Activated CD4-positive, alpha-beta memory T cell treated with anti-CD3 and anti-CD28 coated beads for 36 hours (primary cell): Measurements from ENCODE around the gene SPOUT1. TPM values are rescaled to one million over a fixed set of nuclear protein-coding genes. Genes with fewer than 3 reads are reported as not detected.

Experiments used
- CTCF ChIA-PET: fragments of 350-600 bp; sonication (Branson Sonifier 250); formaldehyde crosslinking; loops from one replicate; lab custom pipeline; 2021; ENCODE audit warnings: antibody characterized with exemption, inconsistent platforms; lab: Charles Lee
- POLR2A ChIA-PET: fragments of 350-600 bp; sonication (Branson Sonifier 250); formaldehyde crosslinking; loops from one replicate; lab custom pipeline; 2021; ENCODE audit warnings: antibody characterized with exemption; lab: Charles Lee
- DNase-seq: peaks from one replicate; pipeline ENCODE4 v3.0.0-alpha.2; 2020
- H3K27ac Mint-ChIP-seq: one replicate; pipeline ENCODE4 v1.8.0; 2021; ENCODE audit warnings: mixed read lengths
- H3K27me3 Mint-ChIP-seq: one replicate; pipeline ENCODE4 v1.8.0; 2021; ENCODE audit warnings: mixed read lengths
- H3K36me3 Mint-ChIP-seq: one replicate; pipeline ENCODE4 v1.8.0; 2021; ENCODE audit warnings: mixed read lengths
- H3K4me1 Mint-ChIP-seq: one replicate; pipeline ENCODE4 v1.8.0; 2021; ENCODE audit warnings: low read depth, mixed read lengths
- H3K4me3 Mint-ChIP-seq: one replicate; pipeline ENCODE4 v1.8.0; 2021; ENCODE audit warnings: mild to moderate bottlenecking, mixed read lengths
- H3K9me3 Mint-ChIP-seq: one replicate; pipeline ENCODE4 v1.8.0; 2021; ENCODE audit warnings: mixed read lengths
- intact Hi-C: fragments of 100-400 bp; cut with micrococcal nuclease; formaldehyde crosslinking; loops from one replicate; pipeline ENCODE4 v1.15.1; 2023
- total RNA-seq, 2 experiments: library from RNA; stranded (reverse); gene quantifications; one replicate each; pipeline ENCODE4 v1.2.3, GENCODE V29; 2021

Gene SPOUT1
- total RNA-seq, 2 experiments from 2014 or later = 89.2 to 94.2 TPM

DNA sequence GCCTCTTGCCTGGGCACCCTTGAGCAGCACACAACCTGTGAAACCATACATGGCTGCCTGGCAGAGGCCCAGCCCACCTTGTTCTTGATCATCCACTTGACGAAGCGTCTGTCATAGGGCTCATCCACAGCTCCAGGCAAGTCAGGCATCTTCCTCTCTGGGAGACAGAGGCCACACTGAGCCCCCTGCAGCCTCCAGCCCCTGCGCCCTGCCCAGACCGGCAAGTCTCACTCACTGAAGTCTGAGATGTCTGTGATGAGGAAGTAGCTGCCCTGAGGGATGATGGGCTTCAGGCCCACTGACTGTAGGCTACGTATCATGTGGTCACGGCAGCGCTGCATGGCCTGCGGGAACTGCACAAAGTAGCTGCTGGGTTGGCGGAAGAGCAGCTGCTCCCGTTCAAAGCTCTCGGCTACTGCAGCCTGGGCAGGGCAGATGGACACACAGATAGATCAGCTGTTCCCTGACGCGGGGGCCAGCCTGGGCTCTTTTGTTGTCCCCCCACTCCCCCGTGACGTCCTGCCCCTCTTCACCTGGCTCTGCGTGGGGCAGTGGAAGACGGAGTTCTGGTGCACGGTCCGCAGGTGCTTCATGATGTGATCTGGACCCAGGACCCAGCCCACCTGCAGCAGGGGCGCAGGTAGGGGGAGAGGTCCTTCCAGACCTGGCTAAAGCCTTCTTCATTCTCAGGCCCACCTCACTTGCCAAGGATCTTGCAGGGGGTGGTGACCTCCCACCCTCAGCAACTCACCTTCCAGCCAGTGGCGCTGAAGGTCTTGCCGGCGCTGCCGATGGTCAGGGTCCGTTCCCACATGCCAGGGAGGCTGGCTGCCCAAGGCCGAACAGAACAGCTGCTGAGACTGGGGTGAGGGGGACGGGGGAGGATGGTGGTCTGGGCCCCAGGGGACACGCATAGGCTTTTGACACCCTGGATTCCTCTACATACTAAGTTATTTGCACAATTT, 5.9 kb upstream of the SPOUT1 start:
- intact Hi-C loops = no loop called here
- Mint-ChIP-seq H3K36me3 (peaks cover 5% of the 10 kb centered on the region), H3K4me1 (no peaks in the 10 kb centered on the region), H3K27me3 (no peaks in the 10 kb centered on the region), H3K9me3 (no peaks in the 10 kb centered on the region), H3K27ac (no peak overlapping the region), H3K4me3 (no peak overlapping the region)
- no peak for DNase-seq
- CTCF ChIA-PET = interaction anchor here (2.2 kb wide), 1 partner anchor 17 kb away, joined by 6 read pairs; the partner anchor contains the start of gene ENDOG
- POLR2A ChIA-PET = no interaction called here

DNA sequence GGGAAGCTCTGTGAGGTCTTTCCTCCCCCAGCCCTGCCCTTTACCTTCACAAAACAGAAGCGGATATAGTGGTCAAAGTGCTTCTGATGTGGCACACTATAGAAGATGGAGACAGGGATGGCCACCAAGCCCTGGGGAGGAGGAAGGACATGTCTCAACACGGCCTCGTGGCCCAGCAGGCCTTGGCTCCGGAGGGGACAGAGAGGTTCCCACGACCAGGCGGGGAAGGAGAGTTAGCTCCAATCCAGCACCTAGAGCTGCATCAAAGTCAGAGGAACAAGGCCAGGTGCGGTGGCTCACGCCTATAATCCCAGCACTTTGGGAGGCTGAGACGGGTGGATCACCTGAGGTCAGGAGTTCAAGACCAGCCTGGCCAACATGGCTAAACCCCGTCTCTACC, 4.1 kb upstream of the SPOUT1 start:
- ChIA-PET POLR2A (no interaction called here), CTCF (interaction anchor here (0.6 kb wide), 1 partner anchor 30 kb away, joined by 3 read pairs; no protein-coding TSS in a partner anchor)
- Mint-ChIP-seq H3K4me3 (no peak overlapping the region), H3K27ac (no peak overlapping the region), H3K27me3 (no peaks in the 10 kb centered on the region), H3K9me3 (no peaks in the 10 kb centered on the region), H3K36me3 (peaks cover 8% of the 10 kb centered on the region), H3K4me1 (peaks cover 9% of the 10 kb centered on the region)
- no peak for DNase-seq
- intact Hi-C loops = no loop called here

DNA sequence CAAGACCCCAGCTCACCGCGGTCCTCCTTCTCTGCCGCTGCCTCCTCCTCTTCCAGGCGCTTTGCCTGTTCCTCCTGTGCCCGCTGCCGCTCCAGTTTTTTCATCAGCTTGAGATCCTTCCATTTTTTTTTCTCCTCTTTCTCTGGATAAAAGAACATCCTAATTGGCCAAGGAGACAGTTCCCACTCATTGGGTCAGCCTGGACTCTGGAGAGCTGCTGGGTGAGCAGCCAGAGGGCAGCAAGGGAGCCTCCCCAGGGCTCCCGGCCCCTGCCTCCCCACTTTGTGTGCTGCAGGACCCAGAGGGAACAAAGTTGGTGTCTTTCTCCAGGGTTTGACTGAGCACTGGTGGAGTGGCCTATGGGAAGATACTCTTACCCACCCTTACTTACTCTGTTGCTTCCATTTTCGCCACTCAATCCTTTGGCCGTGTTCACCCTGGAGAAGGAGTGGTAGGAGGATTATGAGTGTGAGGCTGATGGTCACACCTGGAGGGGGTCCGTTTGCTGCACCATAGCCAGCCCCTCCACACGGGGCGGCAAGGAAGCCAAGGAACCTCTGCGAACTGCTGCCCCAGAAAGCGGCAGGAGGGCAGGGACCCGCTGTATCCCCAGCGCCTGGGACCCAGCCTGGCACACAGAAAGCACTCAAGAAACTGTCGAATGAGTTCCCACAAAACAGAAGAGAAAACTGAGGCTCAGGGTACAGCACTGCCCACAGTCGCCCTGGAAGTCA, 708 bp downstream of the SPOUT1 start:
- no peaks in the 10 kb centered on the region for H3K27me3 Mint-ChIP-seq
- DNase-seq = no peak
- peaks cover 19% of the 10 kb centered on the region for H3K36me3 Mint-ChIP-seq
- CTCF ChIA-PET = interaction anchor here (1.2 to 3.1 kb wide), 6 partner anchors 9 to 100 kb away, joined by 3 to 39 read pairs (median 5); partner anchors contain the start of gene ENDOG
- no peaks in the 10 kb centered on the region for H3K9me3 Mint-ChIP-seq
- H3K4me3 Mint-ChIP-seq = peak overlapping the region; percentile 91
- peak overlapping the region; percentile 86 for H3K27ac Mint-ChIP-seq
- intact Hi-C loops = loop anchor here (1.0 to 5.0 kb wide), 3 partner anchors 11 to 53 kb away; partner anchors contain the start of genes ENDOG, KYAT1, LRRC8A and TBC1D13
- POLR2A ChIA-PET = interaction anchor here (0.9 to 1.7 kb wide), 5 partner anchors 10 to 260 kb away, joined by 3 to 31 read pairs (median 4); partner anchors contain the start of genes ENDOG and ZDHHC12
- peaks cover 23% of the 10 kb centered on the region for H3K4me1 Mint-ChIP-seq

DNA sequence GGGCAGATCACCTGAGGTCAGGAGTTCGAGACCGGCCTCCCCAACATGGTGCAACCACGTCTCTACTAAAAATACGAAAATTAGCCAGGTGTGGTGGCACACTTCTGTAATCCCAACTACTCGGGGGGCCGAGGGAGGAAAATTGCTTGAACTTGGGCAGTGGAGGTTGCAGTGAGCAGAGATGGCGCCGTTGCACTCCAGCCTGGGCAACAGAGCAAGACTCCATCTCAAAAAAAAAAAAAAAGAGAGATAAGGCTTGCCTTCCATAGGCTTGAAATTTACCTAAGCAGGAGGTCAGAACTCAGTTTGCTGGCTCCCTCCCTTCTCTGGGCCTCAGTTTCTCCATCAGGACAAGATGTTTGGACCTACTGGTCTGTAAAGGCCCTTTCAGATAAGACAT, 1.3 kb downstream of the SPOUT1 start:
- peaks cover 19% of the 10 kb centered on the region for H3K36me3 Mint-ChIP-seq
- no peaks in the 10 kb centered on the region for H3K9me3 Mint-ChIP-seq
- peaks cover 23% of the 10 kb centered on the region for H3K4me1 Mint-ChIP-seq
- ChIA-PET CTCF (interaction anchor here (1.5 to 3.1 kb wide), 2 partner anchors 10 to 100 kb away, joined by 4 to 27 read pairs; partner anchors contain the start of gene ENDOG), POLR2A (no interaction called here)
- H3K27ac Mint-ChIP-seq = peak overlapping the region; percentile 86
- H3K27me3 Mint-ChIP-seq = no peaks in the 10 kb centered on the region
- DNase-seq = no peak
- H3K4me3 Mint-ChIP-seq = peak overlapping the region; percentile 91
- intact Hi-C loops = loop anchor here (5.0 kb wide), 2 partner anchors 41 to 54 kb away; partner anchors contain the start of genes KYAT1, LRRC8A and TBC1D13

DNA sequence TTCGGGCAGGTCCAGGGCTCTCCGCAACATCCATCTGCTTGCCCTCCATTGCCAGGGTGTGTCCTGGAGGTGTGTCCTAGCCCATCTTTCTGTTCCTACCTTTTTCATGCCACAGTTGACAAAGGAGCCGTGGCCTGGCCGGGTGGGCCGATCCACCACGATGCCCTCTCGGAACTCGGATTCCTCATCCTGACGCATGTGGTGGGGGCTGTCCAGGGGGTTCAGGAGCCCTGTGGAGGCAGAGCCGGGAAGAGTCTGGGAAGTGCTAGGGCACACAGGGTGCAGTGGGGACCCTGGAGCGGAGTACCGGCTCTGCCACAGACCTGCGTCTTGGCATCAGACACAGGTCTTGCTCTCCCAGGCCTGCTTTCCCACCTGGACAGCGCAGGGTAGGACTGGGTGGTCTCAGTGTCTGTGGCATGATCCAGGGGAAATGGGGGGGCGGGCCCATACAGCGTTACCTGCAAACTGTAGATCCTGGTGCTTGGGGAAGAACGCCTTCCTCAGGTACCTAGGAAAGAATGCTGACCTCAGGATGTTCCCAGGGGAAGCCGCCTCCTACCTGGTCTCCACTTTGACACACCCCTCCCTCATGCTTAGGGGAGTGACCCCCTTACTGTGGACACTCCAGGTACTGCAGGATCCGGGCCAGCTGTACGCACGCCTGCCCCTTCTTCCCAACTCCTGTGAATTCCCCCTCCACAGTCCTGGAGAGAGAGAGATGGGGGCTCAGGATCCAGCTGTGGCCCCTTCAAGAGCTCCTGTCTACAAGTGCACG, 3.5 kb downstream of the SPOUT1 start:
- H3K4me1 Mint-ChIP-seq = peaks cover 23% of the 10 kb centered on the region
- ChIA-PET CTCF (interaction anchor here (1.1 to 3.1 kb wide), 2 partner anchors 8 to 124 kb away, joined by 3 to 27 read pairs; partner anchors contain the start of genes ENDOG and PKN3), POLR2A (no interaction called here)
- no peak for DNase-seq
- no peaks in the 10 kb centered on the region for H3K27me3 Mint-ChIP-seq
- H3K27ac Mint-ChIP-seq = no peak overlapping the region
- peaks cover 23% of the 10 kb centered on the region for H3K36me3 Mint-ChIP-seq
- intact Hi-C loops = loop anchor here (5.0 kb wide), 2 partner anchors 39 to 56 kb away; partner anchors contain the start of genes KYAT1, LRRC8A and TBC1D13
- H3K4me3 Mint-ChIP-seq = no peak overlapping the region
- no peaks in the 10 kb centered on the region for H3K9me3 Mint-ChIP-seq

DNA sequence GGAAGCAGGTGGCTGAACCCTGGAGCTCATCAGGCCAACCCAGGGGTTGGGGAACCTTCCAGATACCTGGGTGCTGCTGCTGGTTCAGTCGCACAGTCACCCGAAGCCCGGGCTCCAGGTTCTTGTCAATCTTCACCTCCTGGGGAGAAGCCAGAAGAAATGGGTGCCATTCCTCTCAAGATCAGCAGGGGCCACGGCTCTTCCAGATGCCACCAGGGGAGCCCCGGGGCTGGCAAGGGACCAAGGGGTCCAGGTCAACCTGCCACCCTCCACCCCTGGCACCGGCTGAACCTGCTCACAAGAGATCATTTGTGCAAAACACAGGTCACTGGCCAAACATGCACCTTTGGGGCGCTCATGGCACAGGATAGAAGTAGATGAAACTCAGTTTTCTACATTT, 4.7 kb downstream of the SPOUT1 start:
- intact Hi-C loops = loop anchor here (5.0 kb wide), 2 partner anchors 38 to 57 kb away; partner anchors contain the start of genes KYAT1, LRRC8A and TBC1D13
- ChIA-PET CTCF (interaction anchor here (1.1 kb wide), 1 partner anchor 123 kb away, joined by 3 read pairs; the partner anchor contains the start of gene PKN3), POLR2A (no interaction called here)
- Mint-ChIP-seq H3K27ac (no peak overlapping the region), H3K9me3 (no peaks in the 10 kb centered on the region), H3K36me3 (peaks cover 23% of the 10 kb centered on the region), H3K27me3 (no peaks in the 10 kb centered on the region), H3K4me1 (peaks cover 27% of the 10 kb centered on the region), H3K4me3 (no peak overlapping the region)
- DNase-seq = no peak

DNA sequence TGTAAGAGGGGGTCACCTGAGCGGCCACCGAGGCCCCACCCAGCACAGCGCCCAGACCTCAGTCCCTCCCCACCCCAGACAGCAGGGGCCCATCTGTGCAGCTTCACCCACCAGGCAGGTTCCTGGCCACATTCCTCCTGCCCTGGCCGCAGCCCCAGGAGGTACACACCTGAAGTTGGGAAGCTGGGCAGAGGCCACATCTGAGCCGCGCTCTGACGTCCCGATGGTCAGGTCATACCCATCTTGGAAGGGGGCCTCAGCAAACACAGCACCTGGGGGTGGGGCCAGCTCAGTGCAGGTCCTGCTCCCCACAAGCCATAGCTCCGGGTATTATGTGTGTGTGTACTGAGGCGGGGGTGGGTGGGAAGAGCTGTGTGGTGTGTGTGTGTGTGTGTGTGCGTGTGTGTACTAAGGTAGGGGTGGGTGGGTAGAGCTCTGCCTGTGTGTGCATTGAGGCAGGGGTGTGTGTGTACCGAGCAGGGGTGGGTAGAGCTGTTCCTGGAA, 5.6 kb downstream of the SPOUT1 start:
- Mint-ChIP-seq H3K27me3 (no peaks in the 10 kb centered on the region), H3K36me3 (peaks cover 22% of the 10 kb centered on the region), H3K4me3 (no peak overlapping the region), H3K4me1 (peaks cover 32% of the 10 kb centered on the region), H3K27ac (no peak overlapping the region), H3K9me3 (no peaks in the 10 kb centered on the region)
- CTCF ChIA-PET = no interaction called here
- no peak for DNase-seq
- POLR2A ChIA-PET = interaction anchor here (0.5 kb wide), 1 partner anchor 106 kb away, joined by 4 read pairs; no protein-coding TSS in a partner anchor
- intact Hi-C loops = no loop called here

DNA sequence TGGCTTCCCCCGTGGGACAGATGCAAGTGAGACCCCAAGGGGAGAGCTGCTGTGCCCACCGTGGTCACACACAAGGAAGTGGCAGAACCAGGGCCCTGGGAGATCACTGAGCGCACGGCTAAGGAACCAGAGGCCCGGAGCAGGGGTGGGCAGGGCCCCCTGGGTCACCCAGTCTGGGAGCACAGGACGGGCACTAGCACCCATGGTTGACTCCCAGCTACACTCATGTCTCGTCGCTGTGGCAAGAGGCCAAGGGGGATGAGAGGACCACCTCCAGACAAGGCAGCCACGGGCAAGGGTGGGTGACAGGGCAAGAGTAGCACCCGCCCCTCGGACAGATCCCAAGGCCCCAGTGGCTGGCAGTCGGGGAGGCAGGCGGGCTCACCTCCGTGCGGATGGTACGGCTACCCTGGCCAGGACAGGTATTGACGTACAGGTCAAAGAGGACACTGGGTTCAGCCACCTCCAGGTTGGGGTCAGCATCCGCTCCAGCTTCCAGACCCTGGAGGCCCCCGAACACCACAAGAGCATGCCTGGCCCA, 6.2 kb downstream of the SPOUT1 start:
- intact Hi-C loops = no loop called here
- Mint-ChIP-seq H3K27me3 (no peaks in the 10 kb centered on the region), H3K4me1 (peaks cover 27% of the 10 kb centered on the region), H3K36me3 (peaks cover 18% of the 10 kb centered on the region), H3K9me3 (no peaks in the 10 kb centered on the region), H3K4me3 (no peak overlapping the region), H3K27ac (no peak overlapping the region)
- ChIA-PET CTCF (no interaction called here), POLR2A (interaction anchor here (0.5 kb wide), 1 partner anchor 106 kb away, joined by 4 read pairs; no protein-coding TSS in a partner anchor)
- DNase-seq = no peak

DNA sequence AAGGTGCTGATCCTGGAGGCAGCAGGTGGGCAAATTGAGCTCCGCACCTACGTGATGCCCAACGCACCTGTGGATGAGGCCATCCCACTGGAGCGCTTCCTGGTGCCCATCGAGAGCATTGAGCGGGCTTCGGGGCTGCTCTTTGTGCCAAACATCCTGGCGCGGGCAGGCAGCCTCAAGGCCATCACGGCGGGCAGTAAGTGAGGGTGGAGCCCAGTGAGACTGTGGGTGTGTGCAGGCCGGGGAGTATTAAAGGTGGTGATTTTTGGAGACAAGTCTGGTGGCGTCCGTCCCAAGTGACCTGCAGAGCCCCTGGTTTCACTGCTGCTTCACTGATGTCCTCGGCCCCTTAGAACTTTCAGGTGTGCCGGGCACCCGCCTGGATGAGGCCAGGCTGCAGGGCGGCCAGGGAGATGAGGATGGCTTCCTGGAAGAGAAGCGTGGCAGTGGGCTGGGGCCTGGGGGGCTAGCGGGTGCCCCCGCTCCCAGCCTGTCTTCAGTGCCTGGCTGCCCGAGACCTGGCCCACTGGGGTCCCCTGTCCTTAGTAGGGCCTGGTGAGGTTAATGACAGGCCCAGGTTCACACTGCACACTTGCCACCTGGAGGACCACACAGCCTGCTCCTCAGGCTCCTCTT, 7.1 kb downstream of the SPOUT1 start:
- intact Hi-C loops = no loop called here
- Mint-ChIP-seq H3K27me3 (no peaks in the 10 kb centered on the region), H3K4me1 (peaks cover 21% of the 10 kb centered on the region), H3K36me3 (peaks cover 16% of the 10 kb centered on the region), H3K27ac (peak overlapping the region; percentile 5), H3K4me3 (no peak overlapping the region), H3K9me3 (no peaks in the 10 kb centered on the region)
- no peak for DNase-seq
- POLR2A ChIA-PET = no interaction called here
- CTCF ChIA-PET = no interaction called here

DNA sequence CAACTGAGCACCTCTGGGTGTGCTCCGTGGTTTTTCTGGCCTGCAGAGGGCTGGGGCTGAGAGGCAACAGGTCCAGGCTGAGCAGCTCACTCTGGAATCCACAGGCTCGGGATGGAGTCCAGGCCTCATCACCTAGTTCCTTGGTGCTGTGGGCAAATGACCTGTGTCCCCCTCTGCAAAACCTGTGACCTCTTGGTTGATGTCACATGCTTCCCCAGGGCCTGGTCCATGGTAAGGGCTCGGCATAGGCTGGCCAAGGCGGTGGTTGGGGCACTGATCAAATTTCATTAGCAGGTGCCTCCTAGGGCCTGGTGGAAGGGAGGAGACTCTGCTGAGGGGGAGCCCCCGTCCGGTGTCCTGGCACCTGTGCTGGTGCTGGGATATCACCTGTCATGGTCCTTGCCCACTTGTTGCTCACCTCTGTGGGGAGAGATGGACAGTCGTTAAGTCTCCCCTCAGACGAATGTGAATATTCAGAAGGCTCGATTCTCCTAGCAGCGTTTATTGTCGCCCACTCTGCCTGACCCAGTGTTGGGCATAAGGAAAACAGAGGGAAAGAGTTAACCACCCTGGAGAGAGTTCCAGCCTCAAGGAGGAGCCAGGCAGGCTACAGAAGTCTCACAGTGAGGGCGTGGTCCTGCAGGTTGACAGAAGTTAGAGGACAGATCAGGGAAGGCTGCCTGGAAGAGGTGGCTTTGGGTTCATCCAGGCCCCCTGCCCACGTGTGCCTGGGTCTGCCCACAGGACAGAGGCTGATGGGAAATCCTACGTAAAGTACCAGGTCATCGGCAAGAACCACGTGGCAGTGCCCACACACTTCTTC, 7.8 kb downstream of the SPOUT1 start:
- CTCF ChIA-PET = no interaction called here
- Mint-ChIP-seq H3K36me3 (peaks cover 11% of the 10 kb centered on the region), H3K4me1 (peaks cover 17% of the 10 kb centered on the region), H3K27ac (no peak overlapping the region), H3K27me3 (no peaks in the 10 kb centered on the region), H3K9me3 (no peaks in the 10 kb centered on the region), H3K4me3 (no peak overlapping the region)
- intact Hi-C loops = no loop called here
- POLR2A ChIA-PET = no interaction called here
- DNase-seq = no peak
